GM23338 (cell line): ENCODE data around the gene USP5. TPM values are rescaled to one million over a fixed set of nuclear protein-coding genes. Genes with fewer than 3 reads are reported as not detected.

Experiments used
- CTCF ChIP-seq, 2 experiments: fragments of 200-600 bp in 1 of 2; sonication (generic) in 1 of 2; conservative IDR thresholded peaks; 2 replicates each; pipeline versions ENCODE4 v1.5.1 to v1.6.1; 2016 to 2017; ENCODE audit warnings: antibody characterized with exemption in 2 of 2, low read depth in 2 of 2, mild to moderate bottlenecking in 2 of 2, moderate library complexity in 1 of 2
- EZH2phosphoT487 ChIP-seq: fragments of 200-600 bp; sonication (generic); IDR thresholded peaks from one replicate; pipeline ENCODE4 v1.8.1; 2018; ENCODE audit warnings: antibody characterized with exemption; ENCODE audit not compliant: unreplicated experiment
- NANOG ChIP-seq: IDR thresholded peaks from 2 replicates; pipeline ENCODE4 v1.6.1; 2016; ENCODE audit warnings: antibody characterized with exemption, borderline replicate concordance
- POLR2AphosphoS5 ChIP-seq: IDR thresholded peaks from 2 replicates; pipeline ENCODE4 v1.6.1; 2016; ENCODE audit warnings: antibody characterized with exemption, low read depth
- REST ChIP-seq: IDR thresholded peaks from one replicate; pipeline ENCODE4 v1.6.1; 2018; ENCODE audit warnings: antibody characterized with exemption; ENCODE audit not compliant: unreplicated experiment
- STAT1 ChIP-seq: IDR thresholded peaks from one replicate; pipeline ENCODE4 v1.6.1; 2016; ENCODE audit warnings: antibody characterized with exemption; ENCODE audit not compliant: unreplicated experiment
- ZNF114 ChIP-seq: fragments of 250-450 bp; sonication (Bioruptor Pico); IDR thresholded peaks from 2 replicates; pipeline ENCODE4 v1.5.0; 2020; ENCODE audit warnings: mild to moderate bottlenecking, moderate library complexity
- ZNF331 ChIP-seq: fragments of 250-450 bp; sonication (Bioruptor Pico); IDR thresholded peaks from 2 replicates; pipeline ENCODE4 v1.5.0; 2020; ENCODE audit warnings: low read depth, mild to moderate bottlenecking, moderate library complexity
- ZNF462 ChIP-seq: fragments of 250-450 bp; sonication (Bioruptor Pico); IDR thresholded peaks from 2 replicates; pipeline ENCODE4 v1.5.0; 2020; ENCODE audit warnings: mild to moderate bottlenecking, moderate library complexity
- polyA plus RNA-seq: library from polyadenylated mRNA; unstranded; fragments of >200 nt; fragmentation: Nextera tagmentation; extraction: Ambion mirVana; gene quantifications from 2 replicates; pipeline ENCODE4 v1.2.1, GENCODE V29; 2016
- total RNA-seq: library from RNA; depleted of rRNA; stranded (reverse); fragments of >200 nt; shearing (Covaris generic); gene quantifications from 2 replicates; pipeline ENCODE4 v1.2.3, GENCODE V29; 2014

Gene USP5
- total and polyA plus RNA-seq, 2 experiments from 2014 or later: 35.1 to 109 TPM

GRCh38 chr12:6816598-6816997, 35.4 kb upstream of the USP5 start (continued):
- no peak for TF ChIP-seq ZNF462 (CRISPR knock-in tag)
- TF ChIP-seq ZNF331 (CRISPR knock-in tag): no peak
- TF ChIP-seq POLR2AphosphoS5: no peak
- TF ChIP-seq STAT1: no peak
- TF ChIP-seq ZNF114 (CRISPR knock-in tag): no peak
- no peak for TF ChIP-seq REST
- TF ChIP-seq NANOG: no peak
- TF ChIP-seq CTCF (conservative IDR thresholded peaks at IDR 0.05; ENCODE audit: low read depth in 2 of 2): no peak
- TF ChIP-seq EZH2phosphoT487: no peak
